GM10266 (cell line): ENCODE results near the gene CLSTN2.

Experiments used
- DNase-seq: peaks from one replicate; pipeline ENCODE4 v3.0.0; 2012; ENCODE audit errors: extremely low spot score
- CTCF ChIP-seq: IDR thresholded peaks from 2 replicates; pipeline ENCODE4 v1.5.1; 2012; ENCODE audit warnings: mild to moderate bottlenecking, low read depth; ENCODE audit not compliant: control insufficient read depth, insufficient read depth; ENCODE audit errors: missing control alignments

Gene CLSTN2

GRCh38 chr3:140500473-140500872 is 565.5 kb downstream of the CLSTN2 start:
- no peak for TF ChIP-seq CTCF
- DNase-seq = no peak

DNA sequence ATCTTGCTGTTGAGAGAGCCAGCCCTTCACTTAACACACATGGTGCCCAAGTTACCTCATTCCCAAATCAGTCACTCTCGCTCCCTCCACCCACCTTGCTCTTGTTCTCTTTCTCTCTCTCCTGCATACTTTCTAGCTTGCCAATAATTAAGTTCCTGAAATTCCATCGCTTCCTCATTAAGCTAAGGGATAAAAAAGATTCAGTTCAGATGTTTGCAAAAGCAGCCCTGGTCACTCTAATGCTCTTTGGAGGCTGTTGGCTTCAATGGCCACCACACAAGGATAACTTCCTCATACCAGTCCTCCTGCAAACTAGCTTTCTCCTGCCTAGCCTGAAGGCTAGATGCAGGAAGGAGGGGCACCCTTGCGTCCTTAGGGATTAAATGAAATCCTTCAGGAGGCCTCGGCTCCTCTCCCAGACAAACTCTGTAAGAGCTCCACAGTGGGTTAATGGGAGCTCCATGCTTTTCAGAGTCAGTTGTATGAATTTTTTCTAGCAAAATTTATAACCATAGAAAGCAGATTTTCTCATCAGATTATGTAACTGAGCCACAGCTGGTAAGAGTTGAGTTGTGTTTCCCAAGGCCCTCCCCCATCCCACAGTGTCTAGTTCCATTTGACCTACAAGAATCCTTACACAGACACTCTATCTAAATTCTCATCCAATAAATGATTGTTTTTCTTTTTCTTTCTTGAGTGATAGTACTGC is 566.2 kb downstream of the CLSTN2 start:
- DNase-seq = no peak
- TF ChIP-seq CTCF = no peak

GRCh38 chr3:140501770-140502364 is 566.9 kb downstream of the CLSTN2 start:
- DNase-seq = no peak
- TF ChIP-seq CTCF = no peak

- TF ChIP-seq CTCF = no peak
- DNase-seq = peak; percentile 42
These were observed 570.2 kb downstream of the CLSTN2 start for GRCh38 chr3:140505213-140505612.

DNA sequence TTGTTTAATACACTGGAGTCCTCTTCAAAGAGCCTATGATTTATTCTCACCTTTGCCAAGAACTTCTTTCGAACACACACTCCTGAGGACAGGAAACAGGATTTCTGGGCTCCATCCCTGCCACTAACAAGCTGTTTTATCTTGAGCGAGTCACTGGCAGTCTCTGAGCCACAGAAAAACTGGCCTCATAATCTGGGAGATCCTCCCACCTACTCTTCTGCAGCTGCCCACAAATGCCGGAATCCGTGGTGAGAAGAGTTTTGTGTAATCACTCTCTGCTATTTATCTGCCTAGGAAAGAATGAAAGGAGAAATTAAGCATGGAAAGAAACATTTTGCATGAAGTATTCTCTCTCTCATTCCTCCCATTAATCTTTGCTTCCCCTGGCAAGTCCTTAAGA is 570.9 kb downstream of the CLSTN2 start:
- TF ChIP-seq CTCF = no peak
- DNase-seq = no peak

GRCh38 chr3:140508550-140508949 is 573.6 kb downstream of the CLSTN2 start:
- DNase-seq = no peak
- no peak for TF ChIP-seq CTCF

DNA sequence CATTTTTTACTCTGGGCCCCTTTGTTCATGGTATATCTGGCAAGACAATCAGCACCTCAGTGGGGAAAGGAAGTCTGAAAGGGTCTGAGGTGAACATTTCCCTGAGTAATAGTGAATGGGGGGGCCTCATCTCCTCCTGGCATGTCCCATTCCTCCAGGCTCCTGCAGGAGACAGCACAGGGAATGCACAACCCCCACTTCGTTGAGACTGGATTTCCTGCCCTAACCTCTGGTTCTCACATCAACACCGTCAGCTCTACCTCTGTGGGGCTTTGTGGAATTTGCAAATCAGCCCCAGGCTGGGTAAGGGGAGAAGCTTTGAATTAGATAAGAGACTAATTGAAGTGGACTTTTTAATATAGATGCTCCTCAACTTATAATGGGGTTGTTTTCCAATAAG is 574.5 kb downstream of the CLSTN2 start:
- TF ChIP-seq CTCF = no peak
- DNase-seq = no peak
